ENCODE data around the gene PPFIA2.
"Not testable (repeated sequence)": the region's sequence is repeated elsewhere in the genome, so short reads cannot be mapped to it uniquely, and the experiment has no call there.

Gene PPFIA2

DNA sequence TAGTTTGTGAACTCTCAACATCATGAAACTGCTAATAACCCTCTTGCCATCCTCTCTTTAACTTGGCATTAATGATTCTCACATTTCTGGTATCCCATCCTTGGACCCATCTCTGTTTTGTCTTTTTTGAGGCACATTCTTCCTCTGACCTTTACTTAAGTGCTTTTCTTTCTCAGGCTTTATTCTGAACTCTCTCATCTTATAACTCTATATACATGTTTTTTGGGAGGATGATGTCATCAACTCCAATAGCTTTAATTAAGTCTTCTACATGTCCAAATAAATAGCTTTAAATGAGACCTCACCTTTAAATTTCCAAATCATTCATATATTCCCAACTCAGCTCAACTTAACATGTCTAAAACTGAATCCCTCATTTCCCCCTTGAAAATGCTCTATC is 88.4 kb downstream of the PPFIA2 start:
- in situ Hi-C loops (cut with MboI; ENCODE audit: low sequenced_read_pairs), result no loop called here

DNA sequence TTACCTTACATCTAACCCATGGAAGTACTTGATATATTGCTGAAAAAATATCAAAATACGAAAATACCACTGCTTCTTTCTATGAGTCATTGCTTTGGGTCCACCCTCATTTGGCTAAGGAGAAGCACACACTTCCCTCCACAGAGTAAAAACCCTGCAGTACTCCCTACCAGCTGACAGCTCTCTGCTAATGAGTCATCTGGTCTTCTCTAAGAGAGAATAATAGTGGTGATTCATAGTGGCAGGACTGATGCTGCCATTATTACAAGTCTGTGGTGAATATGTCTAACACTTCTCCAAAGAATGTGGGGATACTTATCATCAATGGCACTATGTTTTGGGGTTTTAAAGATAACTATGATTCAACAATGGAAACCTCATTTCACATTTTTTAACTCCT is 90.7 kb downstream of the PPFIA2 start:
- in situ Hi-C loops (cut with MboI; ENCODE audit: low sequenced_read_pairs), result no loop called here

DNA sequence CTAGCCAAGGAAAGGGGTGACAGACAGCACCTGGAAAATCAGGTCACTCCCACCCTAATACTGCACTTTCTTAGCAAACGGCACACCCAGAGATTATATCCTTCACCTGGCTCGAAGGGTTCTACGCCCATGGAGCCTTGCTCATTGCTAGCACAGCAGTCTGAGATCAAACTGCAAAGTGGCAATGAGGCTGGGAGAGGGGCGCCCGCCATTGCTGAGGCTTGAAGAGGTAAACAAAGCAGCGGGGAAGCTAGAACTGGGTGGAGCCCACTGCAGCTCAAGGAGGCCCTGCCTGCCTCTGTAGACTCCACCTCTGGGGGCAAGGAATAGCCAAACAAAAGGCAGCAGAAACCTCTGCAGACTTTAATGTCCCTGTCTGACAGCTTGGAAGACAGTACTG is 99.8 kb downstream of the PPFIA2 start:
- in situ Hi-C loops (cut with MboI; ENCODE audit: low sequenced_read_pairs), result not testable (repeated sequence)

DNA sequence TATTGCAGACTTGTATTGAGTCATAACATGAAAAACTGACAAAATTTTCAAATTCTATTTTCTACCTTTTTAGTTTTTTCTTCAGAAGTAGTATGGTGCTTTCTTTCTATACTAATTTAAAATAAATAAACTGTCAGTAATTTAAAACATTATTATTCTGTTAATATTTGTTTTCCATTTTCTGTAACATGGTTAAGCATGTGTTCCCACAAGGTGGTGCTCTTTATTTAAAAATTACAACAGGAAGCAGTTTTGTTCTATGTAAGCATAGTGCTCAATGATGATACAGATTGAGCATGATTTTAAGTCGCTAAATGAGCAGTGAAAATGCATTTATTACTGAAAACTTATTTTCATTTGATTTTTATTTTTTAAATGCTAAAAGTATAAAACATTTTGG is 114.6 kb downstream of the PPFIA2 start:
- in situ Hi-C loops (cut with MboI; ENCODE audit: low sequenced_read_pairs), result loop anchor here (25.0 kb wide), 1 partner anchor 693 kb away; no protein-coding TSS in a partner anchor

DNA sequence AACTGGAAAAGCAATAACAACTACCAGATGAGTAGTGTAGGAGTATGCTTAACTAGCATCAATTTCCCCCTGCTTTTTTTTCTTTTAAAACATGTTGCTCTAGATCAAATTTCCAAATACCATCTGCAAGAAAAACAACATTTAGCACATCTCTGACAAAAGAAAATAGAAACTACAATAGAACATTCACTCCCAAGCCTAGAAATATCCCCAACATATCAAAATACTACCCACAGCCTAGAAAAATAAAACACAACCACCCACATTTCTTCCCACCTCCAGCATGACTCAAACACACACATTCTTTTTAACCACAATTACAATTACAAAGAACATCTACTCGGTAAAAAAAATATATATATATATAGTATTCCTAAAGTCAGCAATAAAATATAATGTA is 120.0 kb downstream of the PPFIA2 start:
- in situ Hi-C loops (cut with MboI; ENCODE audit: low sequenced_read_pairs), result loop anchor here (25.0 kb wide), 1 partner anchor 698 kb away; no protein-coding TSS in a partner anchor

DNA sequence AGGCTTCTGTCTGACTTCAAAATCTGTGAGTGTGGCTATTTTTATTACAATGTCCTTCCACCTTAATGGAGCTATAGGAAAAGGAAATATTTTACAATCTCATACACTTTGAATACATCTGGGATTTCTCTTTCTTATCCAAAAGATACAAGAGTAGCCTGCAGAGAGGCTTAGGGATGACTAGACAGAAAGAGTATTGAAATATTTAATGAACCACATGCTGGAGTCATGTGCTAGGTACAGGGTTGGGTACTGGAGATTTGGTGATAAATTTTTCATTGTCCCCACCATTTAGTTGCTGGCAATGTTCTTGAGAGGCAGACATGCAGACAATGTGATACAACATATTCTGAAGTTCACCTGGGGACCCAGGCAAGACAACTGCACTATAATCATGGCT is 126.0 kb downstream of the PPFIA2 start:
- in situ Hi-C loops (cut with MboI; ENCODE audit: low sequenced_read_pairs), result loop anchor here (25.0 kb wide), 1 partner anchor 704 kb away; no protein-coding TSS in a partner anchor

DNA sequence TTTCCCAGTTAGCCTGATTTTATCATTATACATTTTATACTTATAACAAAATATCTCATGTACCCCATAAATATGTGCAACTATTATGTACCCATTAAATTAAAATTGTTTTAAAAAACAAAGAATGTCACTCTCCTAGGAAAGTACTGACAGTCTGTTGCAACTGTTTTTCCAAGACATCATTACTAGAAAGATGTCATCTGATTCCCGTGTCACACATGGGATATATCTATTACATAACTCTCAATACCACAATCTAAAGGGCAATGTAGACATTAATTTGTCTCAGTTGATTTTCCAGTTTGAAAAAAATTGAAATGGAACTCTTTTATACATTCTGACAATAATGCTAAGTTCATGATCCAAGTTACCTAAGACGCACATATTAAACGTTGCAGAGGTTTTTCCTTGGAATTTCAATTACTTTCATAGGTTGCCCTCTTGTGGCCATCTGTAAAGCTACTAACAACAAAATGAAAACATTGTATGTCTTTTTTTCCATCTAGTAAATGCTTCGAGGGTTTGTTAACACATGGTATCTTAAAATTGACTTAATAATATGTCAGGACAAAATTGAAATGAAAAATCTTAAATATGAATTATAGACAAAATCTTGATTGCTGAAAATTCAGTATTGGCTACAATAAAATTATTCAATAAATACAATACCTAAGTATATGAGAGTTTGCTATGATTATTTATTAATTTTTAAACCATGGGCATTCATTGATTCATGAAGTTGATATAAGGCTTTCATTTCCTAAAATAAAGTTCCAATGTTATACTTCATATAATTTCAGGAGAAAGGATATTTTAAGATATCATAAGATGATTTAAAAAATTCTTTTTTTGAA is 131.6 kb downstream of the PPFIA2 start:
- in situ Hi-C loops (cut with MboI; ENCODE audit: low sequenced_read_pairs), result loop anchor here (25.0 kb wide), 1 partner anchor 710 kb away; no protein-coding TSS in a partner anchor

DNA sequence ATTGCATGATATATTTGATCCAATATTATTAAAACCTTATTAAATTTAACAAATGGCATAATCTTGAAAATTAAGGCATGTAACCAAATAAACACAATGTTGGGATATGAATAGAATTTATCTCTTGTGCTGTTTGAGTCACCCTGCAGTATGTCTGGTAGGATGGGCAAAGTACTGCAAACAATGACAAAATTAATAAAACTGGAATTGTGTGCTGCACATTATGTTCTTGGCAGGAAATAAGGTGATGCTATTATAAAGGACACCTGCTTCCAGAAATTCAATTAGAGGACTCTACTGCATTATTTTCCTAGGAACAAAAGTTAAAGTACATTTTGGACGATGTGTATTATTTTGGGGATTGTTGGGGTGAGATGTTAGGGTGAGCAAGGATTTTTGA is 132.7 kb downstream of the PPFIA2 start:
- in situ Hi-C loops (cut with MboI; ENCODE audit: low sequenced_read_pairs), result loop anchor here (25.0 kb wide), 1 partner anchor 711 kb away; no protein-coding TSS in a partner anchor

DNA sequence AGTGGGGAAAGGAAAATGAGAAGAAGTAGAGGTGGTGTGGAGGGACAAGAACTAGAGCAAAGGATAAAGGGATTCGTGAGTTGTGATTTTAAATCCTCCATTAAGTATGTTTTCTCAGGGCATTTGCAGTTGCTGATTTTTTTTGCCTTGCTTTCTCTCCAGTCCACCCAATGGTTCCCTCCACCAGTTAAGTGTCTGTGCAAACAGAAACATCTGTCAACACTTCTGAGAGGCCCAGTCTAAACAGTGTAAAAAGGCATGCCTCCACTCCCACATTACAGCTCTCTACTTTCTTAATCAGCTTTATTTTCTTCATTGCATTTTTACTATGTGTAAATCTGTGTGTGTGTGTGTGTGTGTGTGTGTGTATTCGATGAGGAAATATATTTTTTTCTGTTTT is 141.2 kb downstream of the PPFIA2 start:
- in situ Hi-C loops (cut with MboI; ENCODE audit: low sequenced_read_pairs), result no loop called here

DNA sequence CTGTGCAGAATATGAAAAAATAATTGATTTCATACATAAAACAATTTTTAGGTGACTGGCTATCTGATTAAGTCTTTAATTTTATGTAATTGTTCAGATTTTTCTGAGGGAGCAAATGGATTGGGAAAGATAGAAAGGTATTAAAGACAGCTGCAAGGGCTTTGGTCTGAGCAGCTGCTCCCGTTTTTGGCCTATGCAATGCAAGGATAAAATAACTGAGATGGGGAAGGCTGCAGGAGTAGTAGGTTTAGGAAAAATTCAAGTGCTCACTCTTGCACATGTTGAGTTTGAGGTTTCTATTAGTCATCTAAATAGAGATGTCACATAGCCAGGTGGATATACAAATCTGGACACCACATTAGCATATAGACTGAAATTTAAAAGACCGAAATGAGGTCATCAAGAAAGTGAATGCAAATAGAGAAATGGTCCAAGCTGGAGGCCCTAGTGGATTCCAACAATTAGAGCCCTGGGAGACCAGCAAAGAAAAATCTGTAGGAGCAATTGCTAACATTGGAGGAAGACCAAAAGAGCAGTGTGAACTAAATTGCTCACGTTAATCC is 144.0 kb downstream of the PPFIA2 start:
- in situ Hi-C loops (cut with MboI; ENCODE audit: low sequenced_read_pairs), result no loop called here

DNA sequence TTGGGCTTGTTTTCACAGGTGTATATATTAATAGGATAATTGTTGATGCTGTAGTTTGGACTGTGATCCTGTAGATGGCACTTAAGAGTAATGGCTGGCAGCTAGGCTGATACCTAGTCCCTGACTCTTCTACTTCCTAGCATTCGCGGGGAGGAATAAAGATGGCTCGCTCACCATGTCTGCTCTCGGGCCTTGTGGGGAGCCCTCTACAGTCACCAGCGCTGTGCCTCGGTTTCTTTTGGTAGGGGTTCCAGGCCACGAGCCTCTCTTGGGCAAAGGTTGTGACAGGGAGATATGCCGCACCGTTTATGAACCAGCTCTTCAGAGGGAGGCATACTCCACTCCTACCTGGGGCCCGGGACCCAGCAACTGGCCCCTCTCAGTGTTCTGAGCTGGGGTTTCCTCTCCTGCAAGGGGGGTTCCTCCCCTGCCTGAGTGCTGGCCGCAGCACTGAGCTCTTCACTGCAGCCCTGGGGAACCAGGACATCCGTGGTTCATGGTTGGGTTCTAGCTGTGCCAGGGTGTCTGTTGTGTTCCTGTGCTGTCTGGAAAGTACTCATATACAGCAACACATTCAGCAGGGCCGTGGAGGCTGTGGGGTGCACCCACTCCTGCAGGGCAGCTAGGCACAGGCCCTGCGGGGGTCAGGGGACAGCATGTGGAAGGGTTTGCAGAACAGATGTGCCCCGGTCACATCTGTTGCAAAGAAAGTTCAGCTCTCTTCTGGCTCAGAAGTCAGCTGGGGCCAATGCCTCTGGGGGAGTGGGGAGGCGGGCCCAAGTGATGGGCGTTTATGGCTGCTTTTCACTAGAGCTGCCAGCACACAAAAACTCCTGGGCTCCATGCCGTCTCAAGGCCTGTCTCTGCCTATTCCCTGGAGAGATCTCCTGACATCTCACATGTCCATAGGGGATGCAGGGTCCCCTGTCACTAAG is 147.9 kb downstream of the PPFIA2 start:
- in situ Hi-C loops (cut with MboI; ENCODE audit: low sequenced_read_pairs), result no loop called here

DNA sequence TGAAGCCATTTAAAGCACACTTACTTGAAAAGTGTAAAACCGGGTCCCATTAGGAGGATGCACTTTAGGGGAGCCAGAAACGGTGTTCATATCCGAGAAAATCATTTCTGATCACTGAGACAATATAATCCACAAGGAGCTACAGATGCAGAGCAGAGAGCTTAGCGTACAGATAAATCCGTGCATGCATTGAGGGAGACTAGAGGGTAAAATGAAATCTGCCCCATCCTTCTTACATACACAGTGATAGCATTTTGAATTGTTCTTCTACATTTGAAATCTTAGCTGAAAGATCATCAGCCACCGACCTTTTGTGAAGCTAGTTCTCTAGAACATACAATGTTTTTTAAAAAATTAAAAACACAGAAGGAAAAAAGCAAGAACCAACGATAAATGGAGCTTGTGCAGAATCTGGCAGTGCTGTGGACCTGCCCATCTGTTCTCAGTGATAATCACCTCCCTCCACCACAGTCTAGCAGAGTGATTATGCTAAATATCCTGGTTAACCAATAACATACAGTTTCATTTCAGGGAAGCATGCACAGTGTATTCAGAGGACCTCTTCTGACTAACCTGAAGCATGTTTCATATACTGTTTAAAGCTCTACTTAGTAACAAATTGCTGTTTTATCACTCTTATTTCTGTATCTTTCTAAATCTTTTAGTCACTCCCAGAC is 161.1 kb downstream of the PPFIA2 start:
- in situ Hi-C loops (cut with MboI; ENCODE audit: low sequenced_read_pairs), result no loop called here

DNA sequence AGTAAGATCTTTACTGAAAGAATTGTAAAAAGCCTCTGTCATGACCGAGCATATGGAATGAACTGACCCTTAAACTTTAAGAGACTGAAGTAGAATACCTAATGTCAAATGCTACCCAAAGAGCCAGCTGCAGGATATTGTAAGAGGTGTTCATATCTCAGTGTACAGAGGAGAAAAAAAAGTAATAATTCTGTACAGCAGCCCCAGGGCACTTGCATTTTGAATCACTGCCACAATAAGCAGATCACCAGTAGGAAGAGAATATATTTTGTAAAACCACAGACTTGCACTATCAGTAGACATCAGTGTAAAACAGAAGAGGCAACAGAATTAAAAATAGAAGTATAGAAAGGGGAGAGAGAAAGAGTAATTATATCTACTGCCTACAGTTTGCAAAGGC is 162.6 kb downstream of the PPFIA2 start:
- in situ Hi-C loops (cut with MboI; ENCODE audit: low sequenced_read_pairs), result no loop called here

DNA sequence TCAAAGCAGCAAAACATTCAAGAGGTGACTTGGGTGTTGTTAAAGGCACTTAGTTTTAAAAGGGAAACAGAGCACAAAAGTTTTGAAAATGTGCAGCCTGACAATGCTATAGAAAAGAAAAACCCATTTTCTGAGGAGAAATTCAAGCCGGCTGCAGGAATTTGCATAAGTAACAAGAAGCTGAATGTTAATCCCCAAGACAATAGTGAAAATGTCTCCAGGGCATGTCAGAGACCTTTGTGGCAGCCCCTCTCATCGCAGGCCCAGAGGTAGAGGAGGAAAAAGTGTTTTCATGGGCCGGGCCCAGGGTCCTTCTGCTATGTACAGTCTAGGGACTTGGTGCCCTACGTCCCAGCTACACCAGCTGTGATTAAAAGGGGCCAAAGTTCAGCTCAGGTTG is 167.9 kb downstream of the PPFIA2 start:
- in situ Hi-C loops (cut with MboI; ENCODE audit: low sequenced_read_pairs), result no loop called here

DNA sequence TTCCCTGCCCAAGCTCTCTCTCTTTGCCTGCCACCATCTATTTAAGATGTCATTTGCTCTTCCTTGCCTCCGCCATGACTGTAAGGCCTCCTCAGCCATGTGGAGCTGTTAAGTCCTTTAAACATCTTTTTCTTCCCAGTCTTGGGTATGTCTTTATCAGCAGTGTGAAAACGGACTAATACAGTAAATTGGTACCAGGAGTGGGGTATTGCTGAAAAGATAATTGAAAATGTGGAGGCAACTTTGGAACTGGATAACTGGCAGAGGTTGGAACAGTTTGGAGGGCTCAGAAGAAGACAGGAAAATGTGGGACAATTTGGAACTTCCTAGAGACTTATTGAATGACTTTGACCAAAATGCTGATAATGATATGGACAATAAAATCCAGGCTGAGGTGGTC is 168.4 kb downstream of the PPFIA2 start:
- in situ Hi-C loops (cut with MboI; ENCODE audit: low sequenced_read_pairs), result not testable (repeated sequence)

DNA sequence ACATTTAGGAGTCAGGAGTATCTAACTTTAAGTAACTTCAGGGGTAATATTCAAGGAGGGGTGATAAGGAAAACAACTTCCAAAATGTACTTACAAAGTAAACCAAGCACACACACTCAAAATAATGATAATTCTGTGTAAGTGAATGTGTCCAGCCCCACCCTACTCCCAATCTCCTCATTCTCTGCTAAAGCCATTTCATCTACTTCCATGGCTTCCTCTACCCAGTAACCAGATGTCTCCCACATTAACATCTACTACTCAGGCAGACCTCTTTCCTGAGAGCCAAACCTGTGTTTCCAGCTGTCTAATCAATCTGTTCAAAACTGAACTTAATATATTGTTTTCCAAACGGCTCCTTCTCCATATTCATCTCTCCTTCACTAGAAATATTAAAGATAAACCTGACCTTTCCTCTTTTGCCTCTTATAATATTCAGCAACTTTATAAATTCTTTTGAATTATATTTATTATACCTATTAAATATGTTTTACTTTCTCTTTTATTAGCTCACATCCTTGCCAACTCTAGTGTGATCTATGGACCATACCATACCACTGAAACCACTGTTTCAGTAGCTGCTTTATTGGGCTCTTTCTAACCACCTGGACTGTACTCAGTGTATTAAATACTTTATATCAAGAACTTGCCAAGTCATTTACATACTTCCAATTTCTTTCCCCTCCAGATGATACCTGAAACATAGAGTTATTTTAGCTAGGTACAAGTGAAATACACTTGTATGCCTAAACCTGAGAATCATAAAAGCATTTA is 170.7 kb downstream of the PPFIA2 start:
- in situ Hi-C loops (cut with MboI; ENCODE audit: low sequenced_read_pairs), result no loop called here

DNA sequence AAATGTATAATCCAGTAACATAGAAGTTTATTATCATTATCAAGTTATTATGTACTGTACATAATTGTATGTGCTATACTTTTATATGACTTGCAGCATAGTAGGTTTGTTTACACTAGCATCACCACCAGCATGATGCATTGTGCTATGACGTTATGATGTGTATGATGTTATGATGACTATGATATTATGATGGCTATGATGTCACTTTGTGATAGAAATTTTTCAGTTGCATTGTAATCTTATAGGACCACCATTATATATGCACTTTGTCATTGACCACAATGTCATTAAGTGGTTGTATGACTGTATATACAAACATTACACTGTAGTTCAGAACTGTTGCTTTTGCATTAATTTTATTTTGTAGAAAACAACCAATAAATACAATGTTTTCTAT is 173.4 kb downstream of the PPFIA2 start:
- in situ Hi-C loops (cut with MboI; ENCODE audit: low sequenced_read_pairs), result no loop called here

DNA sequence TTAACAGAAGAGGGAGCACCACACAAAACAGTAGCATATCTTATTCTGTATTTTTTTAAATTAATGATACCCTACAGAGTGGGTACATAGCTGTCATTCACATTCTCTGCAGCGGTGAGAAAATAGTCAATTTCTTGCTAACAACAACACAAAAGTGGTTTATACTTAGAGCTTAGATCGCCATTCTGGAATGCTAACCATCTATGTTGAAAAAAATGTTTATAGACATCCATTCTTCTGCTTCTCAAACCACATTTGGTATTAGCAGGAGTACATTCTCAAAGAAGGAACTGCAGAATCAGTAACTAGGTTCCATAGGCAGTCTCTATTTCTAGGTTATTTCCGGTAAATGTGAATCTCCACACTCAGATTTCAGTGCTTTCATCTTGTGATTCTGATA is 185.9 kb downstream of the PPFIA2 start:
- in situ Hi-C loops (cut with MboI; ENCODE audit: low sequenced_read_pairs), result no loop called here

DNA sequence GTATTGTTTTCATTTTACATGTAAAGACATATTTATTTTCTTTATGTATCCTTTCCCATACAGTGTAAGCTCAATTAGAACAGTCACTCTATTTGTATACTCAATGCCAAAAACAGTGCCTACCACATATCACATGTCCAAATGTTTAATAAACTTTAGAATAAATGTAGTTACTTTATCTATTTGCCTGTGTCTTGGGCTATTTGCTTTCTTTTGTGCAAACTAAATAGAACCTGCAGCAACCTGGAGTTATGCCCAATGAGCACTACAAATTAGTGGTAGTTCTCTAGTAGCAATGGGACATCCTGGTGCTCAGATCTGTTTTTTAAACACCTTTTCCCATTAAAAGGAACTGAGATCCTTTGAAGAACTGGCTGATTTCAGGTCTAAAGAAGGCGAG is 186.7 kb downstream of the PPFIA2 start:
- in situ Hi-C loops (cut with MboI; ENCODE audit: low sequenced_read_pairs), result no loop called here

DNA sequence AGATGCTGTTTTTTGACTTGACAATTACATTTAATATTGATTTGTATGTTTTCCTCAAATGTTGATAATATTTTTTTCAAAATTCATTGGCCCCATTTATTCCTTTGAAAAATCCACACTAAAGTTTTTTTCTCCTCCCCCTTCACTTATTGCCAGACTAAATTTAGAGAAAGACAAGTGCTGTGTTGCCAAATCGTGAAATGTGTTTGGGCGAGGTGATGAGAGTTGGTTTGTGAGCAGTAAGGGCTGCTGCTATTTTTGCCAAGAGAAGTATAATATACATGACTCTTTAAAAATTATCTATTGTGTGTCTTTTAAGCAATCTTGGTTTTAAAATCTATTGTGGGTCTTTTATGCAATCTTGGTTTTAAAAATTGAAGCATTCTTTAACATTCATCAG is 188.9 kb downstream of the PPFIA2 start:
- in situ Hi-C loops (cut with MboI; ENCODE audit: low sequenced_read_pairs), result no loop called here
